Prostate gland (tissue), 2 donors: ENCODE results near the gene TNFRSF4.

Experiments
- POLR2A ChIP-seq: fragments of 450-650 bp; IDR thresholded peaks from one replicate; pipeline ENCODE4 v1.6.1; 2016; ENCODE audit warnings: antibody characterized with exemption, mild to moderate bottlenecking
- POLR2AphosphoS5 ChIP-seq: sonication (generic); formaldehyde crosslinking; IDR thresholded peaks from one replicate; pipeline ENCODE4 v1.6.1; 2017; ENCODE audit warnings: antibody characterized with exemption
- TF ChIP-seq, protein P1 (sequence below), 4 experiments: fragments of 200-600 bp in 2 of 4; fragments of 450-650 bp in 2 of 4; sonication (generic) in 2 of 4; IDR thresholded peaks; 1 replicate in 3 of 4; 2 replicates in 1 of 4; pipeline ENCODE4 v1.5.1; 2016 to 2019; ENCODE audit warnings: antibody characterized with exemption in 4 of 4, mild to moderate bottlenecking in 2 of 4, moderate library complexity in 2 of 4

DNA sequence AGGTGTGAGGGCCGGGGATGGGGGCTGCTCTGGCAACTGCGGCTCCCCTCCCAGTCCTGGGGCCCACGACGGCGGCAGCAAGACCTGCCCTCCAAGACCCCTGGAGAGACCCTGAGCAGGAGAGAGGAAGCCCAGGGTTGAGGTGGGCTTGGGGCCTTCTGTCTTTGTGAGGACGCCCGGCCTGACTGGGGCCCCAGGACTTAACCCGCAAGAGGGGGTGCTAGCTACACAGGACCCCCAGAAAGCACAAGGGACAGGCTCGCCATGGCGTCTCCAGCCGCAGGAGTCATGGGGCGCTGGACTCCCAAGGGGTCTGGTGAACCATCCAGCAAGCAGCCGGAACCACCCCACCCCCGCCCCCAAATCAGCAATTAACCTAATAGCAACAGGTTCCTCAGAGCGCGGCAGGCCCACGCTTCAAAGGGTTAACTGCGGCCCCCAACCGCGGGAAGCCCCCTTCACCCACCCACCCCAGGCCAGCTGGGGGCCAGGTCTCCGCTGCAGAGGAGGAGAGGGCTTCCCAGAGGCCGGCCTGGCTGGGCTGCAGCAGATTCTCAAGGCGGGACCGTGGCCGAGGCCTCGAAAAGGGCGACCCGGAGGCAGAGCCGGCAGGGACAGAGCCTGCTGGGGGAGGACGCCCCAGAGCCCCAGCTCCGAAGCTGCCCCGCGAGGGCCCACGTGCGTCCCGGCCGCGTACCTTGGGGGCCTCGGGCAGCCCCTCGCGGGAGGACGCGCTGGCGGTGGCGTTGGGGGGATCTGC is 32.0 kb upstream of the TNFRSF4 start:
- TF ChIP-seq, protein P1, sequence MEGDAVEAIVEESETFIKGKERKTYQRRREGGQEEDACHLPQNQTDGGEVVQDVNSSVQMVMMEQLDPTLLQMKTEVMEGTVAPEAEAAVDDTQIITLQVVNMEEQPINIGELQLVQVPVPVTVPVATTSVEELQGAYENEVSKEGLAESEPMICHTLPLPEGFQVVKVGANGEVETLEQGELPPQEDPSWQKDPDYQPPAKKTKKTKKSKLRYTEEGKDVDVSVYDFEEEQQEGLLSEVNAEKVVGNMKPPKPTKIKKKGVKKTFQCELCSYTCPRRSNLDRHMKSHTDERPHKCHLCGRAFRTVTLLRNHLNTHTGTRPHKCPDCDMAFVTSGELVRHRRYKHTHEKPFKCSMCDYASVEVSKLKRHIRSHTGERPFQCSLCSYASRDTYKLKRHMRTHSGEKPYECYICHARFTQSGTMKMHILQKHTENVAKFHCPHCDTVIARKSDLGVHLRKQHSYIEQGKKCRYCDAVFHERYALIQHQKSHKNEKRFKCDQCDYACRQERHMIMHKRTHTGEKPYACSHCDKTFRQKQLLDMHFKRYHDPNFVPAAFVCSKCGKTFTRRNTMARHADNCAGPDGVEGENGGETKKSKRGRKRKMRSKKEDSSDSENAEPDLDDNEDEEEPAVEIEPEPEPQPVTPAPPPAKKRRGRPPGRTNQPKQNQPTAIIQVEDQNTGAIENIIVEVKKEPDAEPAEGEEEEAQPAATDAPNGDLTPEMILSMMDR (IDR thresholded peaks at IDR 0.05): no peak
- TF ChIP-seq POLR2AphosphoS5 (no peak), POLR2A (no peak)
